ENCODE data around the gene TBX4.
A peak's percentile ranks its signal among the peaks of the same experiment; 100 is the strongest.
"Not testable (repeated sequence)": the region's sequence is repeated elsewhere in the genome, so short reads cannot be mapped to it uniquely, and the experiment has no call there.

TBX4 gene

GRCh38 chr17:61413661-61414126 is 38.5 kb upstream of the TBX4 start:
- DNase-seq = no peak

- DNase-seq = no peak
Measured at GRCh38 chr17:61414141-61414935, 37.9 kb upstream of the TBX4 start.

GRCh38 chr17:61414936-61415251 is 37.3 kb upstream of the TBX4 start:
- DNase-seq = no peak

- DNase-seq = no peak
Measured at GRCh38 chr17:61415374-61416210, 36.6 kb upstream of the TBX4 start.

GRCh38 chr17:61416211-61416539 is 36.0 kb upstream of the TBX4 start:
- DNase-seq = no peak

- peak; percentile 31 for DNase-seq
Measured at GRCh38 chr17:61416540-61417363, 35.5 kb upstream of the TBX4 start.

GRCh38 chr17:61418449-61418848 is 33.8 kb upstream of the TBX4 start:
- no peak for DNase-seq

- no peak for DNase-seq
Measured at GRCh38 chr17:61419496-61420046, 32.7 kb upstream of the TBX4 start.

GRCh38 chr17:61420052-61420451 is 32.2 kb upstream of the TBX4 start:
- no peak for DNase-seq

GRCh38 chr17:61420745-61421398 is 31.4 kb upstream of the TBX4 start:
- DNase-seq = no peak

- no peak for DNase-seq
Measured at GRCh38 chr17:61421460-61421859, 30.8 kb upstream of the TBX4 start.

- DNase-seq = no peak
Measured at GRCh38 chr17:61422116-61422799, 30.0 kb upstream of the TBX4 start.

- DNase-seq = no peak
Measured at GRCh38 chr17:61422869-61423268, 29.4 kb upstream of the TBX4 start.

GRCh38 chr17:61423967-61424649 is 28.1 kb upstream of the TBX4 start:
- DNase-seq = no peak

- DNase-seq = no peak
Measured at GRCh38 chr17:61425682-61426481, 26.3 kb upstream of the TBX4 start.

GRCh38 chr17:61426482-61427304 is 25.5 kb upstream of the TBX4 start:
- DNase-seq = no peak

GRCh38 chr17:61427567-61427966 is 24.7 kb upstream of the TBX4 start:
- no peak for DNase-seq

GRCh38 chr17:61429274-61429673 is 22.9 kb upstream of the TBX4 start:
- no peak for DNase-seq

GRCh38 chr17:61429831-61430230 is 22.4 kb upstream of the TBX4 start:
- DNase-seq = not testable (repeated sequence)
